ENCODE measurements around the gene HIRA. TPM values are rescaled to one million over a fixed set of nuclear protein-coding genes. Genes with fewer than 3 reads are reported as not detected.
A peak's percentile ranks its signal among the peaks of the same experiment; 100 is the strongest.

Gene HIRA
- total RNA-seq, 4 donors from 2014 or later = 63.8 to 139 (median 107) TPM

GRCh38 chr22:19289475-19290161, 141.9 kb downstream of the HIRA start:
- peaks cover 16 to 24% of the 10 kb centered on the region in 2 donors for H3K4me1 ChIP-seq
- no peaks in the 10 kb centered on the region for H3K27me3 ChIP-seq
- no peak for DNase-seq
- no peak overlapping the region for H3K27ac ChIP-seq
- no peaks in the 10 kb centered on the region for H3K9me3 ChIP-seq
- intact Hi-C loops (cut with DNase I) = loop anchor here (5.0 kb wide), 1 partner anchor 112 kb away; the partner anchor contains the start of gene SLC25A1
- no peaks in the 10 kb centered on the region for H3K36me3 ChIP-seq
- no peak overlapping the region for H3K4me3 ChIP-seq (replicated peaks in 1 of 3)
- 90 to 93% methylated on average over 5 of the region's 5 CpGs for WGBS, 2 donors
- no peak for TF ChIP-seq CTCF (IDR thresholded peaks at IDR 0.05)
- TF ChIP-seq POLR2A (IDR thresholded peaks at IDR 0.05) = no peak

GRCh38 chr22:19287889-19288288, 143.6 kb downstream of the HIRA start:
- TF ChIP-seq POLR2A (IDR thresholded peaks at IDR 0.05) (no peak), CTCF (IDR thresholded peaks at IDR 0.05) (no peak)
- H3K36me3 ChIP-seq = no peaks in the 10 kb centered on the region
- no peak overlapping the region for H3K4me3 ChIP-seq (replicated peaks in 1 of 3)
- H3K27me3 ChIP-seq = no peaks in the 10 kb centered on the region
- intact Hi-C loops (cut with DNase I) = no loop called here
- no peak for DNase-seq
- H3K27ac ChIP-seq = no peak overlapping the region
- no peaks in the 10 kb centered on the region for H3K9me3 ChIP-seq
- 86 to 93% methylated on average over 4 of the region's 4 CpGs for WGBS, 2 donors
- peaks cover 16 to 24% of the 10 kb centered on the region in 2 donors for H3K4me1 ChIP-seq

- peak; percentile 49 to 53 for DNase-seq
- WGBS, 2 donors = 52 to 55% methylated on average over 5 of the region's 5 CpGs
- H3K4me1 ChIP-seq = peaks cover 10 to 17% of the 10 kb centered on the region in 2 donors
- no peak overlapping the region for H3K4me3 ChIP-seq (replicated peaks in 1 of 3)
- intact Hi-C loops (cut with DNase I) = no loop called here
- no peak overlapping the region for H3K27ac ChIP-seq
- H3K27me3 ChIP-seq = no peaks in the 10 kb centered on the region
- no peaks in the 10 kb centered on the region for H3K36me3 ChIP-seq
- no peaks in the 10 kb centered on the region for H3K9me3 ChIP-seq
- TF ChIP-seq CTCF (IDR thresholded peaks at IDR 0.05) (no peak), POLR2A (IDR thresholded peaks at IDR 0.05) (no peak)
Observed at GRCh38 chr22:19287076-19287707, 144.3 kb downstream of the HIRA start.

GRCh38 chr22:19285831-19286230, 145.7 kb downstream of the HIRA start:
- Histone ChIP-seq H3K9me3 (no peaks in the 10 kb centered on the region), H3K4me3 (replicated peaks in 1 of 3) (no peak overlapping the region), H3K27me3 (no peaks in the 10 kb centered on the region), H3K27ac (no peak overlapping the region), H3K4me1 (peaks cover 8 to 15% of the 10 kb centered on the region in 2 donors), H3K36me3 (no peaks in the 10 kb centered on the region)
- TF ChIP-seq POLR2A (IDR thresholded peaks at IDR 0.05) (no peak), CTCF (IDR thresholded peaks at IDR 0.05) (no peak)
- 57 to 68% methylated on average over 1 of the region's 1 CpG for WGBS, 2 donors
- intact Hi-C loops (cut with DNase I) = no loop called here
- DNase-seq = no peak

Small RNA genes lying within 50 kb of the gene (small RNA-seq; reads per million reads assigned to genes)
- gene RN7SL168P = not detected

Other genes with a start within 250 kb of the HIRA start
- gene CLTCL1, start 140.0 kb downstream of the HIRA start, total RNA-seq = 10 to 100 TPM in 3 of 4 donors, 1 to 10 TPM in 1; 8.5 to 19.2 (median 12.8) TPM
- 10 to 100 TPM; 37.5 to 69.3 (median 48.7) TPM for gene MRPL40, start 812 bp upstream of the HIRA start, total RNA-seq
- 10 to 100 TPM; 66.9 to 90.0 (median 83.1) TPM for gene C22orf39, start 16.0 kb upstream of the HIRA start, total RNA-seq
- 10 to 100 TPM; 29.3 to 52.7 (median 44.2) TPM for gene UFD1, start 47.5 kb upstream of the HIRA start, total RNA-seq
- gene CDC45, start 48.2 kb upstream of the HIRA start, total RNA-seq = 1 to 10 TPM in 2 of 4 donors, under 1 TPM in 1, not detected in 1; 0.24 to 1.9 (median 1.7) TPM
- gene CLDN5, start 92.7 kb upstream of the HIRA start, total RNA-seq = 100 to 1,000 TPM in 2 of 4 donors, 10 to 100 TPM in 2; 71.8 to 303 (median 131) TPM

Measured in thyroid gland (tissue), 4 donors.